A549 (cell line): ENCODE measurements around the gene FAM124B.

Experiments
- CEBPB ChIP-seq, 2 experiments: fragments of >200 bp in 1 of 2; sonication (Bioruptor Twin) in 1 of 2; formaldehyde crosslinking in 1 of 2; IDR thresholded peaks; 2 replicates each; pipeline ENCODE4 v1.6.1; 2012 to 2016
- ESRRA ChIP-seq: fragments of 150-350 bp; IDR thresholded peaks from 2 replicates; pipeline ENCODE4 v1.6.1; 2014; ENCODE audit warnings: mild to moderate bottlenecking, low read length, borderline replicate concordance
- HDAC2 ChIP-seq: fragments of 200-600 bp; sonication (generic); IDR thresholded peaks from 2 replicates; pipeline ENCODE4 v1.6.1; 2016
- KDM1A ChIP-seq: fragments of 200-600 bp; sonication (generic); IDR thresholded peaks from 2 replicates; pipeline ENCODE4 v1.6.1; 2016; ENCODE audit warnings: low read depth, mild to moderate bottlenecking
- MAZ ChIP-seq: fragments of 150-350 bp; IDR thresholded peaks from 2 replicates; pipeline ENCODE4 v1.6.1; 2014; ENCODE audit warnings: antibody characterized with exemption, low read depth, low read length, borderline replicate concordance
- MYC ChIP-seq: IDR thresholded peaks from 2 replicates; pipeline ENCODE4 v1.6.1; 2012; ENCODE audit warnings: mild to moderate bottlenecking, inconsistent platforms, low read length, improper control_type of control experiment, borderline replicate concordance
- POLR2AphosphoS2 ChIP-seq: conservative IDR thresholded peaks from 2 replicates; pipeline ENCODE4 v1.6.1; 2012; ENCODE audit warnings: low read length, improper control_type of control experiment, inconsistent platforms
- RARB ChIP-seq: fragments of 250-450 bp; sonication (Bioruptor Pico); IDR thresholded peaks from 2 replicates; pipeline ENCODE4 v1.8.0; 2021; ENCODE audit warnings: mild to moderate bottlenecking, moderate library complexity
- RNF2 ChIP-seq: fragments of 200-600 bp; sonication (generic); IDR thresholded peaks from 2 replicates; pipeline ENCODE4 v1.6.1; 2016; ENCODE audit warnings: low read depth, mild to moderate bottlenecking, antibody characterized with exemption, moderate library complexity, borderline replicate concordance
- TF ChIP-seq, protein P1 (sequence below): fragments of >200 bp; sonication (Bioruptor Twin); formaldehyde crosslinking; IDR thresholded peaks from 3 replicates; pipeline ENCODE4 v1.5.1; 2016
- TF ChIP-seq, protein P2 (sequence below): fragments of 150-350 bp; IDR thresholded peaks from 2 replicates; pipeline ENCODE4 v1.6.1; 2014; ENCODE audit warnings: low read depth, mild to moderate bottlenecking, low read length
- TF ChIP-seq, protein P3 (sequence below): fragments of 200-600 bp; sonication (generic); IDR thresholded peaks from 2 replicates; pipeline ENCODE4 v1.6.1; 2016; ENCODE audit warnings: antibody characterized with exemption, mild to moderate bottlenecking, moderate library complexity
- TF ChIP-seq, protein P4 (sequence below): IDR thresholded peaks from 2 replicates; pipeline ENCODE4 v1.6.1; 2012

DNA sequence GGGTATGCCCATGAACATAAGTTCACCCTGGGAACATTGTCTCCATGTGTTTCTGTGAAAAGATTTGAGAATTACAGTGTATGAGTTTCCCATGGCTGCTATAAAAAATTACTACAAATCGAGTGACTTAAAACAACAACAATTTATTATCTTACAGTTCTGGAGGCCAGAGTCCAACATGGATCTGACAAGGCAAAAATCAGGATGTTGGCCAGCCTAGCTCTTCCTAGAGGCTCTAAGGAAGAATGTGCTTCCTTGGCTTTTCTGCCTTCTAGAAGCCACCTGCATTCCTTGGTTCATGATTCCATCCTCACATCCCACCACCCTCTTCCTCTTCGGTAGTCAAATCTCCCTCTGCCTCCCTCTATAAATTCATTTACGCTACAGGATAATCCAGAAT lies 38.6 kb downstream of the FAM124B start:
- TF ChIP-seq POLR2AphosphoS2 (no peak), HDAC2 (no peak), RNF2 (no peak), RARB (CRISPR knock-in tag) (no peak), CEBPB (IDR thresholded peaks at IDR 0.05) (no peak), KDM1A (no peak), ESRRA (no peak), MYC (no peak), MAZ (no peak)
- TF ChIP-seq, protein P1, sequence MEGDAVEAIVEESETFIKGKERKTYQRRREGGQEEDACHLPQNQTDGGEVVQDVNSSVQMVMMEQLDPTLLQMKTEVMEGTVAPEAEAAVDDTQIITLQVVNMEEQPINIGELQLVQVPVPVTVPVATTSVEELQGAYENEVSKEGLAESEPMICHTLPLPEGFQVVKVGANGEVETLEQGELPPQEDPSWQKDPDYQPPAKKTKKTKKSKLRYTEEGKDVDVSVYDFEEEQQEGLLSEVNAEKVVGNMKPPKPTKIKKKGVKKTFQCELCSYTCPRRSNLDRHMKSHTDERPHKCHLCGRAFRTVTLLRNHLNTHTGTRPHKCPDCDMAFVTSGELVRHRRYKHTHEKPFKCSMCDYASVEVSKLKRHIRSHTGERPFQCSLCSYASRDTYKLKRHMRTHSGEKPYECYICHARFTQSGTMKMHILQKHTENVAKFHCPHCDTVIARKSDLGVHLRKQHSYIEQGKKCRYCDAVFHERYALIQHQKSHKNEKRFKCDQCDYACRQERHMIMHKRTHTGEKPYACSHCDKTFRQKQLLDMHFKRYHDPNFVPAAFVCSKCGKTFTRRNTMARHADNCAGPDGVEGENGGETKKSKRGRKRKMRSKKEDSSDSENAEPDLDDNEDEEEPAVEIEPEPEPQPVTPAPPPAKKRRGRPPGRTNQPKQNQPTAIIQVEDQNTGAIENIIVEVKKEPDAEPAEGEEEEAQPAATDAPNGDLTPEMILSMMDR, result no peak
- TF ChIP-seq, protein P2, sequence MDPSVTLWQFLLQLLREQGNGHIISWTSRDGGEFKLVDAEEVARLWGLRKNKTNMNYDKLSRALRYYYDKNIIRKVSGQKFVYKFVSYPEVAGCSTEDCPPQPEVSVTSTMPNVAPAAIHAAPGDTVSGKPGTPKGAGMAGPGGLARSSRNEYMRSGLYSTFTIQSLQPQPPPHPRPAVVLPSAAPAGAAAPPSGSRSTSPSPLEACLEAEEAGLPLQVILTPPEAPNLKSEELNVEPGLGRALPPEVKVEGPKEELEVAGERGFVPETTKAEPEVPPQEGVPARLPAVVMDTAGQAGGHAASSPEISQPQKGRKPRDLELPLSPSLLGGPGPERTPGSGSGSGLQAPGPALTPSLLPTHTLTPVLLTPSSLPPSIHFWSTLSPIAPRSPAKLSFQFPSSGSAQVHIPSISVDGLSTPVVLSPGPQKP, result no peak
- TF ChIP-seq, protein P3, sequence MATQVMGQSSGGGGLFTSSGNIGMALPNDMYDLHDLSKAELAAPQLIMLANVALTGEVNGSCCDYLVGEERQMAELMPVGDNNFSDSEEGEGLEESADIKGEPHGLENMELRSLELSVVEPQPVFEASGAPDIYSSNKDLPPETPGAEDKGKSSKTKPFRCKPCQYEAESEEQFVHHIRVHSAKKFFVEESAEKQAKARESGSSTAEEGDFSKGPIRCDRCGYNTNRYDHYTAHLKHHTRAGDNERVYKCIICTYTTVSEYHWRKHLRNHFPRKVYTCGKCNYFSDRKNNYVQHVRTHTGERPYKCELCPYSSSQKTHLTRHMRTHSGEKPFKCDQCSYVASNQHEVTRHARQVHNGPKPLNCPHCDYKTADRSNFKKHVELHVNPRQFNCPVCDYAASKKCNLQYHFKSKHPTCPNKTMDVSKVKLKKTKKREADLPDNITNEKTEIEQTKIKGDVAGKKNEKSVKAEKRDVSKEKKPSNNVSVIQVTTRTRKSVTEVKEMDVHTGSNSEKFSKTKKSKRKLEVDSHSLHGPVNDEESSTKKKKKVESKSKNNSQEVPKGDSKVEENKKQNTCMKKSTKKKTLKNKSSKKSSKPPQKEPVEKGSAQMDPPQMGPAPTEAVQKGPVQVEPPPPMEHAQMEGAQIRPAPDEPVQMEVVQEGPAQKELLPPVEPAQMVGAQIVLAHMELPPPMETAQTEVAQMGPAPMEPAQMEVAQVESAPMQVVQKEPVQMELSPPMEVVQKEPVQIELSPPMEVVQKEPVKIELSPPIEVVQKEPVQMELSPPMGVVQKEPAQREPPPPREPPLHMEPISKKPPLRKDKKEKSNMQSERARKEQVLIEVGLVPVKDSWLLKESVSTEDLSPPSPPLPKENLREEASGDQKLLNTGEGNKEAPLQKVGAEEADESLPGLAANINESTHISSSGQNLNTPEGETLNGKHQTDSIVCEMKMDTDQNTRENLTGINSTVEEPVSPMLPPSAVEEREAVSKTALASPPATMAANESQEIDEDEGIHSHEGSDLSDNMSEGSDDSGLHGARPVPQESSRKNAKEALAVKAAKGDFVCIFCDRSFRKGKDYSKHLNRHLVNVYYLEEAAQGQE, result no peak
- TF ChIP-seq, protein P4, sequence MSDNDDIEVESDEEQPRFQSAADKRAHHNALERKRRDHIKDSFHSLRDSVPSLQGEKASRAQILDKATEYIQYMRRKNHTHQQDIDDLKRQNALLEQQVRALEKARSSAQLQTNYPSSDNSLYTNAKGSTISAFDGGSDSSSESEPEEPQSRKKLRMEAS, result no peak
